B cell (primary cell): ENCODE measurements around the gene SUMO3. TPM values are rescaled to one million over a fixed set of nuclear protein-coding genes. Genes with fewer than 3 reads are reported as not detected.

Experiments
- ATAC-seq: fragments of 200-7000 bp; cut with Tn5 transposase; one replicate; pipeline ENCODE4 v1.10.0; 2021; ENCODE audit warnings: low read depth, mild to moderate bottlenecking, moderate number of reproducible peaks, moderate library complexity
- CTCF ChIA-PET: fragments of 350-600 bp; sonication (Branson Sonifier 250); formaldehyde crosslinking; loops from one replicate; lab custom pipeline; 2021; ENCODE audit warnings: antibody characterized with exemption, inconsistent platforms; lab: Charles Lee
- POLR2A ChIA-PET: fragments of 350-600 bp; sonication (Branson Sonifier 250); formaldehyde crosslinking; loops from one replicate; lab custom pipeline; 2021; ENCODE audit warnings: antibody characterized with exemption; lab: Charles Lee
- DNase-seq: peaks from one replicate; pipeline ENCODE4 v3.0.0; 2013
- H2AFZ ChIP-seq: 2 replicates; pipeline ENCODE4 v1.6.1; 2012; ENCODE audit warnings: mild to moderate bottlenecking, low read depth, low read length; ENCODE audit not compliant: insufficient read depth, poor library complexity, severe bottlenecking
- H3K27ac ChIP-seq, 2 donors: 1 replicate in 1 of 2; 2 replicates in 1 of 2; pipeline ENCODE4 v1.5.1; 2012 to 2013; ENCODE audit warnings: low read length in 2 of 2, mild to moderate bottlenecking in 2 of 2, moderate library complexity in 1 of 2
- H3K27me3 ChIP-seq, 4 experiments: fragments of 200-600 bp in 1 of 4; sonication (generic) in 1 of 4; replicated peaks in 1 of 4; 1 replicate in 2 of 4; 2 replicates in 2 of 4; pipeline versions ENCODE4 v1.6.1 to v1.7.0; 2013 to 2016; ENCODE audit warnings: low read length in 3 of 4, mild to moderate bottlenecking in 2 of 4, mixed read lengths in 1 of 4, moderate library complexity in 1 of 4; ENCODE audit not compliant: insufficient read depth in 4 of 4, control insufficient read depth in 3 of 4; ENCODE audit errors: control extremely low read depth in 1 of 4
- H3K36me3 ChIP-seq, 2 experiments: replicated peaks in 1 of 2; 1 replicate in 1 of 2; 2 replicates in 1 of 2; pipeline versions ENCODE4 v1.6.1 to v1.7.1; 2013; ENCODE audit warnings: low read length in 1 of 2; ENCODE audit not compliant: insufficient read depth in 2 of 2, control insufficient read depth in 1 of 2; ENCODE audit errors: control extremely low read depth in 1 of 2, extremely low read depth in 1 of 2
- H3K4me1 ChIP-seq, 2 donors: fragments of 200-600 bp in 1 of 2; sonication (generic) in 1 of 2; 1 replicate in 1 of 2; 2 replicates in 1 of 2; pipeline versions ENCODE4 v1.5.1 to v1.6.1; 2013 to 2017; ENCODE audit warnings: low read length in 2 of 2; ENCODE audit not compliant: control insufficient read depth in 2 of 2, insufficient read depth in 2 of 2
- H3K4me2 ChIP-seq: replicated peaks from 2 replicates; pipeline ENCODE3; 2012; ENCODE audit warnings: mild to moderate bottlenecking, low read depth, low read length; ENCODE audit not compliant: poor library complexity, severe bottlenecking
- H3K4me3 ChIP-seq, 5 experiments: fragments of 200-600 bp in 1 of 5; sonication (generic) in 1 of 5; 1 replicate in 3 of 5; 2 replicates in 2 of 5; pipeline versions ENCODE4 v1.5.1 to v1.7.0; 2011 to 2016; ENCODE audit warnings: low read length in 4 of 5, mild to moderate bottlenecking in 4 of 5, low read depth in 2 of 5, control low read depth in 1 of 5, moderate library complexity in 1 of 5; ENCODE audit not compliant: insufficient read depth in 1 of 5; ENCODE audit errors: control extremely low read depth in 1 of 5, extremely low read depth in 1 of 5
- H3K79me2 ChIP-seq: fragments of 200-600 bp; sonication (generic); one replicate; pipeline ENCODE4 v1.6.0; 2016; ENCODE audit warnings: low read length; ENCODE audit not compliant: control insufficient read depth, insufficient read depth
- H3K9ac ChIP-seq: fragments of 200-600 bp; sonication (generic); 2 replicates; pipeline ENCODE4 v1.6.1; 2017; ENCODE audit warnings: mild to moderate bottlenecking, low read length, moderate library complexity
- H3K9me3 ChIP-seq, 3 donors: one replicate each; pipeline versions ENCODE4 v1.6.1 to v1.7.1; 2013; ENCODE audit warnings: low read length in 2 of 3; ENCODE audit not compliant: control insufficient read depth in 2 of 3, insufficient read depth in 1 of 3; ENCODE audit errors: control extremely low read depth in 1 of 3
- H4K20me1 ChIP-seq: 2 replicates; pipeline ENCODE4 v1.6.0; 2012; ENCODE audit warnings: mild to moderate bottlenecking, low read length; ENCODE audit not compliant: insufficient read depth, control insufficient read depth, poor library complexity, severe bottlenecking
- H3K27ac Mint-ChIP-seq: one replicate; pipeline ENCODE4 v1.8.0; 2021; ENCODE audit warnings: mixed read lengths
- H3K27me3 Mint-ChIP-seq: one replicate; pipeline ENCODE4 v1.8.0; 2021; ENCODE audit warnings: mixed read lengths
- H3K4me1 Mint-ChIP-seq: one replicate; pipeline ENCODE4 v1.8.0; 2021; ENCODE audit warnings: mixed read lengths
- H3K4me3 Mint-ChIP-seq: one replicate; pipeline ENCODE4 v1.8.0; 2021; ENCODE audit warnings: mixed read lengths
- H3K9me3 Mint-ChIP-seq: one replicate; pipeline ENCODE4 v1.8.0; 2022; ENCODE audit warnings: mixed read lengths; ENCODE audit not compliant: insufficient read depth
- EZH2 ChIP-seq: IDR thresholded peaks from 2 replicates; pipeline ENCODE4 v1.6.1; 2012; ENCODE audit warnings: borderline replicate concordance, low read depth, mild to moderate bottlenecking, moderate library complexity, low read length; ENCODE audit not compliant: insufficient read depth, poor library complexity, severe bottlenecking
- WGBS: methylation state at CpG from one replicate; pipeline ENCODE4 v1.1.5; 2013; ENCODE audit warnings: missing lambda C conversion rate; ENCODE audit not compliant: insufficient coverage; 5-methylcytosine and 5-hydroxymethylcytosine counted together
- intact Hi-C: fragments of 100-400 bp; cut with micrococcal nuclease; formaldehyde crosslinking; loops from one replicate; pipeline ENCODE4 v1.10.0; 2022
- polyA plus RNA-seq: library from polyadenylated mRNA; depleted of rRNA; stranded (reverse); fragments of >200 nt; gene quantifications from 2 replicates; pipeline ENCODE4 v1.2.3, GENCODE V29; 2012
- total RNA-seq, 2 donors: library from RNA; stranded (reverse); fragments of 120-200 nt in 1 of 2; gene quantifications; 1 replicate in 1 of 2; 2 replicates in 1 of 2; pipeline versions ENCODE4 v1.2.3 to v1.2.4, GENCODE V29; 2013 to 2022
- TF ChIP-seq, protein P1 (sequence below): fragments of 200-600 bp; IDR thresholded peaks from one replicate; pipeline ENCODE4 v1.8.0; 2022; ENCODE audit warnings: antibody characterized with exemption, mild to moderate bottlenecking

Gene SUMO3
- total and polyA plus RNA-seq, 2 donors (not counting 1 experiment from before 2014, with no cell fraction given), result 37.6 to 44.8 TPM

DNA sequence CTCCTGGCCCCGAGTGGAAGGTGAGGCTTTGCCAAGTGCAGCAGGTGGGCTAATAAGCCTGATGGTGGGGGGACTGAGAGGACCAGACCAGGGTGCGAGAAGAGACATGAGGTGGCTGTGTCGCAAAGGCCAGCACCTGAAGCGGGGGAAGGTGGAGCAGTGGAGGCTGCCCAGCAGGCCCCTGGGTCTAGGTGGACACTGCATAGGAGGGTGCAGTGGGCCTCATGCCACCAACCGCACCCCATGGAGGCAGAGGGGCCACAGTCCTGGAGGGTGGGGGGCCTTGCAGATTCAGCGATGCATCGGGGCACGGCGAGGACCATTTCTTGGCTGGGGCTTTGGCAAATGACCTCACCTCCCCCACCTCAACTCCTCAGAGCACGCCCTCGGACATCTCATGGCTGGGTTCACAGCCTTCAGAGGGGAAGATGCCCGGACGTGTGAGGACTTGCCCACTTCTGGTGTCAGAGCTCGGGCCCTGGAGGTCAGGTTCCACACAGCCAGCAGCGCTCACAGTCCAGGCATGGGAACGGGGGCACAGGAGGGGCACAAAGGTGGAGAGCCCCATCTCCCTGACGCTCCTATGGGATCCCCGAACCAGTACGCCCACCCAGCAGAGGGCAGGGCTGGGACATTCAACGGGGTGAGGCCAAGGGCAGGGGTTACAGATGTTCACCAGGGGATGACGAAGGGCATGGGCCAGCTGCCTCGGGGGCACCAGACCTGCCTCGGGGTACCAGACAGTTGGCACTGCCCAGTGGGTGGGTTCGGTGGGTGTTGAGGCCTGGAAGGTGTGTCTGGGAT is 51.6 kb downstream of the SUMO3 start:
- Histone ChIP-seq H3K9me3 (no peaks in the 10 kb centered on the region), H3K79me2 (no peaks in the 10 kb centered on the region), H3K4me1 (peaks cover 0 to 5% of the 10 kb centered on the region in 2 donors), H3K36me3 (peaks cover 3 to 9% of the 10 kb centered on the region in 2 experiments), H3K27me3 (no peaks in the 10 kb centered on the region), H3K27ac (no peak overlapping the region), H3K4me3 (no peak overlapping the region), H4K20me1 (no peaks in the 10 kb centered on the region), H3K9ac (no peak overlapping the region), H2AFZ (no peak overlapping the region), H3K4me2 (no peak overlapping the region)
- Mint-ChIP-seq H3K9me3 (no peaks in the 10 kb centered on the region), H3K27me3 (no peaks in the 10 kb centered on the region), H3K4me3 (no peak overlapping the region), H3K4me1 (peaks cover 5% of the 10 kb centered on the region), H3K27ac (no peak overlapping the region)
- ATAC-seq, result no peak
- intact Hi-C loops, result no loop called here
- WGBS, result 89% methylated on average over 21 of the region's 24 CpGs
- DNase-seq, result no peak
- TF ChIP-seq, protein P1, sequence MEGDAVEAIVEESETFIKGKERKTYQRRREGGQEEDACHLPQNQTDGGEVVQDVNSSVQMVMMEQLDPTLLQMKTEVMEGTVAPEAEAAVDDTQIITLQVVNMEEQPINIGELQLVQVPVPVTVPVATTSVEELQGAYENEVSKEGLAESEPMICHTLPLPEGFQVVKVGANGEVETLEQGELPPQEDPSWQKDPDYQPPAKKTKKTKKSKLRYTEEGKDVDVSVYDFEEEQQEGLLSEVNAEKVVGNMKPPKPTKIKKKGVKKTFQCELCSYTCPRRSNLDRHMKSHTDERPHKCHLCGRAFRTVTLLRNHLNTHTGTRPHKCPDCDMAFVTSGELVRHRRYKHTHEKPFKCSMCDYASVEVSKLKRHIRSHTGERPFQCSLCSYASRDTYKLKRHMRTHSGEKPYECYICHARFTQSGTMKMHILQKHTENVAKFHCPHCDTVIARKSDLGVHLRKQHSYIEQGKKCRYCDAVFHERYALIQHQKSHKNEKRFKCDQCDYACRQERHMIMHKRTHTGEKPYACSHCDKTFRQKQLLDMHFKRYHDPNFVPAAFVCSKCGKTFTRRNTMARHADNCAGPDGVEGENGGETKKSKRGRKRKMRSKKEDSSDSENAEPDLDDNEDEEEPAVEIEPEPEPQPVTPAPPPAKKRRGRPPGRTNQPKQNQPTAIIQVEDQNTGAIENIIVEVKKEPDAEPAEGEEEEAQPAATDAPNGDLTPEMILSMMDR, result no peak
- no peak for TF ChIP-seq EZH2
- ChIA-PET CTCF (no interaction called here), POLR2A (interaction anchor here (0.6 kb wide), 1 partner anchor 100 kb away, joined by 4 read pairs; no protein-coding TSS in a partner anchor)

DNA sequence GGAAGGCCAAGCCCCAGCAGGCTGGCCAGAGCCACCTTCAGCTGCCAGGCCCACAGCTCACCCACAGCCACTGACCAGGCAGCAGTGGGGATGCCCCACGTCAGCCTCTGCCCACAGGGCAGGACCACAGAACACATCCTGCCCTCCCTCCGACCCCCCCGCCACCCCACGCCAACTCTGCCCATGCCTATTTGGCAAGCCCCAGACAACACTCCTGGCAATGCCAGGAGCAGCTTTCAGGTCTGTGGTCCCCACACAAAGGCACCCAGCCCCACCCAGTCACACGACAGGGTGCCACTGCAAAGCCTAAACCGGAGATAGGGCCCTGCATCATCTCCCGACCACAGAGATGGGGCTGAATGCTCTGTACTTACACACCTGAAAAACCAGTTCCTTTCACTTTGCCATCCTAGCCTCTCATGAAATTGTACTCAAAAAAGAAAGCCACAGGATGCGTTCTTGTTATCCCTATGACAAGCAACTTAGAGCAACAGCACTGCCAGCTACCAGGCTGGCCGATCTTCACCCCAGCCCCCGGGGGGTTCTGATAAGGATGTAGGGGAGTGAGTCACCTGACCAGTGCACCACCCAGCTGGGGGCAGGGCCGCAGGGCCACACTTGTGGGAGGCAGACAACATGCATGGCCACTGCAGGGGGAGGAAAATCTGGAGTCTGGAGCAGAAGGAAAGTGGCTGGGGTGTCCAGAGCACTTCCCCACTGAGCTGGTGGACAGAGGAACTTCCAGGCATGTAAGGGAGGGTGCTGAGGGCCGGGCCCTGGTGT is 52.4 kb downstream of the SUMO3 start:
- Histone ChIP-seq H3K4me1 (peaks cover 0 to 5% of the 10 kb centered on the region in 2 donors), H3K9me3 (no peaks in the 10 kb centered on the region), H3K36me3 (peaks cover 3% of the 10 kb centered on the region in 2 experiments), H3K9ac (no peak overlapping the region), H3K27ac (no peak overlapping the region), H3K79me2 (no peaks in the 10 kb centered on the region), H3K27me3 (no peaks in the 10 kb centered on the region), H3K4me2 (no peak overlapping the region), H4K20me1 (no peaks in the 10 kb centered on the region), H3K4me3 (no peak overlapping the region), H2AFZ (no peak overlapping the region)
- POLR2A ChIA-PET, result no interaction called here
- intact Hi-C loops, result no loop called here
- 49% methylated on average over 12 of the region's 12 CpGs for WGBS
- H3K9me3 Mint-ChIP-seq, result no peaks in the 10 kb centered on the region
- DNase-seq (no peak), ATAC-seq (no peak)
- peaks cover 5% of the 10 kb centered on the region for H3K4me1 Mint-ChIP-seq
- peak overlapping the region; percentile 5 for H3K4me3 Mint-ChIP-seq
- H3K27ac Mint-ChIP-seq, result no peak overlapping the region
- no peak for TF ChIP-seq EZH2
- TF ChIP-seq, protein P1, result no peak
- CTCF ChIA-PET, result no interaction called here
- H3K27me3 Mint-ChIP-seq, result no peaks in the 10 kb centered on the region
